GM19193 (cell line): Measurements from ENCODE around the gene COG5.

ENCODE experiments used
- POLR2A ChIP-seq: IDR thresholded peaks from 4 replicates; pipeline ENCODE4 v1.6.1; 2011; ENCODE audit not compliant: insufficient read depth, insufficient read length; ENCODE audit errors: extremely low read depth

Gene COG5

GRCh38 chr7:107502154-107502553, 61.6 kb downstream of the COG5 start:
- TF ChIP-seq POLR2A: no peak

- no peak for TF ChIP-seq POLR2A
These were observed 62.1 kb downstream of the COG5 start for GRCh38 chr7:107501593-107501992.

GRCh38 chr7:107499731-107500130, 64.0 kb downstream of the COG5 start:
- no peak for TF ChIP-seq POLR2A

- no peak for TF ChIP-seq POLR2A
These were observed 68.2 kb downstream of the COG5 start for GRCh38 chr7:107495516-107495915.

DNA sequence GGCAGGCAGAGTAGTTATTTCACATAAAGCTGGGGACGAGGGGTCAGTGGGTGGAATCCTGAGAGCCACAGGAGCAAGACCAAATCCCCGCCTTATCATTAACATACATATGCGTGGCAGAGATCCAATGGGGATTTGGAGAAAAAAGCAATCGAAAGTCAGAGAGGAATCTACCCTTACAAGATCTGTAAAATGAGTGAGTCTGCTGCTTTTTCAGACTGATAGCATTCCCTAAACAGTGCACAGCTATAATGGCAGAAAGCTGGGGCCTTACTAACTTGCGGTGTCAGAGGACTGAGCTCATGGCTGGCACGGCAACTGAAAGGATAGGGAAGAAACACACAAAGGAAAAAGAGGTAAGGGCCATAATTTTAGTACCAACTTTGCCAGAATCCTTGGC, 68.8 kb downstream of the COG5 start:
- no peak for TF ChIP-seq POLR2A

GRCh38 chr7:107494315-107494751, 69.4 kb downstream of the COG5 start:
- no peak for TF ChIP-seq POLR2A

GRCh38 chr7:107492875-107493274, 70.8 kb downstream of the COG5 start:
- TF ChIP-seq POLR2A: no peak

GRCh38 chr7:107486041-107486440, 77.7 kb downstream of the COG5 start:
- TF ChIP-seq POLR2A: no peak

DNA sequence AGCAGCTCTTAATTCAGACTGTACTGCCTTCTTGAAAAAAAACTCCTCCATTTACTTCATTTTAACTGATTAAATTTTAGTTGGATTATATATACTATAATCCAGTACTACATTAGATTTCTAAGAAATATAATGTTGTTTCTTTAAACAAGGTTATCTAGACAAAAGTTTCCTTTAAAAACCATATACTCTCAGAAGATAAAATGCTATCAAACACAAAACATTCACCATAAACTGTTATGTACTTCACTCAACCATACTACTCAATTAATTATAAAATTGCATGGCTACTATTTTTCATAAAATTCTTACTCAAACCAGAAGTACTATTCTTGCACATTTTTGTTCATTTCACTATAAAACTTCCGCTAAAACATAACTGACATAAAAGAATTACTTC, 81.1 kb downstream of the COG5 start:
- no peak for TF ChIP-seq POLR2A

GRCh38 chr7:107480932-107481331, 82.8 kb downstream of the COG5 start:
- no peak for TF ChIP-seq POLR2A

- no peak for TF ChIP-seq POLR2A
These were observed 84.4 kb downstream of the COG5 start for GRCh38 chr7:107479303-107479702.

GRCh38 chr7:107474104-107474521, 89.6 kb downstream of the COG5 start:
- no peak for TF ChIP-seq POLR2A

- no peak for TF ChIP-seq POLR2A
These were observed 91.6 kb downstream of the COG5 start for GRCh38 chr7:107472116-107472515.

DNA sequence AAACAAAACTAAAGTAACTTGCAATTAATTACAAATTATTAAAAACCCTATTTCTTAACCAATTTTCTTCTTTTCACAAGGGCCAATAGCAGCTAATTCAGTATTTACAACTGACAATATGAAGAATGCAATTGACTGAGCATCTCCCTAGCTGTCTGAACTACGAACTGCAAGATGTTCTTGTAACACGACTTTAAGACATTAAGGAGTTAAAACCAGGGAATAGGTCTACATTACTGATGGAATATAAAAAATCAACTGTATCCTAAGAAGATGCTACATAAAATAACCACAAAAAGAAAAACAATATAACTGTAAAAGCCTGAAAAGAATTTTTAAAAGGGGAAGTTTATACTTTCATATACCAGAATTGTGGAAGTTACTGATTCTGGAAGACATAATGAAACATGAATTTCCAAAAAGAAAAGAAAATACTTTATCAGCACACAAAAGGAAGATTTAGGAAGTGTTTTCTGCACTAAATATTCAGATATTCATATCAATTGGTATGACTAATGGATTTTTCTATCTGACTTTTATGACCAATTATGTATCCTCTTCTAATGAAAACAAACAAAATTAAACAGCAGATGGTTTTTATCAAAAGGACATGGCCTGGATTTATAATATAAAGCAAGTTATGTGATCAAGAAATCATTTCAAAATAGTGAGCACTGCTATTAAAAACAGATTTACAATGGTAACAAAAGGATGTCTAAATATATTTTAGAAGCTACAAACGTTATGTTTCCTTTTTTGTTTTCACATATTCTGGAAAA, 92.2 kb downstream of the COG5 start:
- no peak for TF ChIP-seq POLR2A

DNA sequence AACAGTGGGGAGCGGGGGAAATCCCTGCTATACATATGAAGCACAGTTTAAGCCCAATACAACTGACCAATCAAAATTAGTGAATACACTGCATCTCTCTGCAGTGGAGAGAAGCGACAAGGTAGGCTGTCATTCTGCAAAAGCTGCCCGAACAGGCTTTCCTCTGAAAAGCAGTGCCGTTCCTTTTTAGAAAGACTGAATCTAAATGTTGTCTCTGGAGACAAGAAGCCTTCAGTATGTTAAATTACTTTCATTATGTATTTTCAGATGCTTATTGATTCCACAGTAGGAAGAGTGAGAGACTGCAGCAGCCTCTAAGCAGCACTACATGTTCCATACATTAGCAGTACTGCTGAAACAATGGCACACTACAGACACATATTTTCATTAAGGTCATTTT, 93.8 kb downstream of the COG5 start, which contains the start of gene GPR22:
GPR22 (plus strand) TSS at position 129 of the 400 bp plus-strand sequence. CDS start 4,004 bp downstream, outside the sequence.
- no peak for TF ChIP-seq POLR2A

DNA sequence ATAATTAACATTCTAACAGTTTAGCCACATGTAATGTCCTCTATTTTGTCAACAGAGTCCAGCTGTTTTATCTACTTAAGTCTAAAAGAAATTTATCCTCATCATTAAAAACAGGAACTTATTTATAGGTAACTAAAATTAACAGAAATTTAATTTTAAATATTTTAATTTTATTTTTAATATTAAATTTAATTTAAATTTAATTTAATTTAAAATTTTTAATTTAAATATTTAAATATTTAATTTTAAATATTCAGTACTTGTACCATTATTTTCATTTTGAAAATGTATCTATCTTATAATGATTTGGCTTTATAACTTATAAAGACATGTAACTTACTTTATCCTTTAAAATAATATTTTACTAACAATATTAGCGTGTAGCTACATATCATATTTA, 94.9 kb downstream of the COG5 start:
- no peak for TF ChIP-seq POLR2A
